B cell (primary cell): ENCODE data around the gene MRPL28. TPM values are rescaled to one million over a fixed set of nuclear protein-coding genes. Genes with fewer than 3 reads are reported as not detected.

Experiments
- ATAC-seq: fragments of 200-7000 bp; cut with Tn5 transposase; one replicate; pipeline ENCODE4 v1.10.0; 2021; ENCODE audit warnings: low read depth, mild to moderate bottlenecking, moderate number of reproducible peaks, moderate library complexity
- CTCF ChIA-PET: fragments of 350-600 bp; sonication (Branson Sonifier 250); formaldehyde crosslinking; loops from one replicate; lab custom pipeline; 2021; ENCODE audit warnings: antibody characterized with exemption, inconsistent platforms; lab: Charles Lee
- POLR2A ChIA-PET: fragments of 350-600 bp; sonication (Branson Sonifier 250); formaldehyde crosslinking; loops from one replicate; lab custom pipeline; 2021; ENCODE audit warnings: antibody characterized with exemption; lab: Charles Lee
- DNase-seq: peaks from one replicate; pipeline ENCODE4 v3.0.0; 2013
- H2AFZ ChIP-seq: 2 replicates; pipeline ENCODE4 v1.6.1; 2012; ENCODE audit warnings: mild to moderate bottlenecking, low read depth, low read length; ENCODE audit not compliant: insufficient read depth, poor library complexity, severe bottlenecking
- H3K27ac ChIP-seq, 2 donors: 1 replicate in 1 of 2; 2 replicates in 1 of 2; pipeline ENCODE4 v1.5.1; 2012 to 2013; ENCODE audit warnings: low read length in 2 of 2, mild to moderate bottlenecking in 2 of 2, moderate library complexity in 1 of 2
- H3K27me3 ChIP-seq, 4 experiments: fragments of 200-600 bp in 1 of 4; sonication (generic) in 1 of 4; replicated peaks in 1 of 4; 1 replicate in 2 of 4; 2 replicates in 2 of 4; pipeline versions ENCODE4 v1.6.1 to v1.7.0; 2013 to 2016; ENCODE audit warnings: low read length in 3 of 4, mild to moderate bottlenecking in 2 of 4, mixed read lengths in 1 of 4, moderate library complexity in 1 of 4; ENCODE audit not compliant: insufficient read depth in 4 of 4, control insufficient read depth in 3 of 4; ENCODE audit errors: control extremely low read depth in 1 of 4
- H3K36me3 ChIP-seq, 2 experiments: replicated peaks in 1 of 2; 1 replicate in 1 of 2; 2 replicates in 1 of 2; pipeline versions ENCODE4 v1.6.1 to v1.7.1; 2013; ENCODE audit warnings: low read length in 1 of 2; ENCODE audit not compliant: insufficient read depth in 2 of 2, control insufficient read depth in 1 of 2; ENCODE audit errors: control extremely low read depth in 1 of 2, extremely low read depth in 1 of 2
- H3K4me1 ChIP-seq, 2 donors: fragments of 200-600 bp in 1 of 2; sonication (generic) in 1 of 2; 1 replicate in 1 of 2; 2 replicates in 1 of 2; pipeline versions ENCODE4 v1.5.1 to v1.6.1; 2013 to 2017; ENCODE audit warnings: low read length in 2 of 2; ENCODE audit not compliant: control insufficient read depth in 2 of 2, insufficient read depth in 2 of 2
- H3K4me2 ChIP-seq: replicated peaks from 2 replicates; pipeline ENCODE3; 2012; ENCODE audit warnings: mild to moderate bottlenecking, low read depth, low read length; ENCODE audit not compliant: poor library complexity, severe bottlenecking
- H3K4me3 ChIP-seq, 5 experiments: fragments of 200-600 bp in 1 of 5; sonication (generic) in 1 of 5; 1 replicate in 3 of 5; 2 replicates in 2 of 5; pipeline versions ENCODE4 v1.5.1 to v1.7.0; 2011 to 2016; ENCODE audit warnings: low read length in 4 of 5, mild to moderate bottlenecking in 4 of 5, low read depth in 2 of 5, control low read depth in 1 of 5, moderate library complexity in 1 of 5; ENCODE audit not compliant: insufficient read depth in 1 of 5; ENCODE audit errors: control extremely low read depth in 1 of 5, extremely low read depth in 1 of 5
- H3K79me2 ChIP-seq: fragments of 200-600 bp; sonication (generic); one replicate; pipeline ENCODE4 v1.6.0; 2016; ENCODE audit warnings: low read length; ENCODE audit not compliant: control insufficient read depth, insufficient read depth
- H3K9ac ChIP-seq: fragments of 200-600 bp; sonication (generic); 2 replicates; pipeline ENCODE4 v1.6.1; 2017; ENCODE audit warnings: mild to moderate bottlenecking, low read length, moderate library complexity
- H3K9me3 ChIP-seq, 3 donors: one replicate each; pipeline versions ENCODE4 v1.6.1 to v1.7.1; 2013; ENCODE audit warnings: low read length in 2 of 3; ENCODE audit not compliant: control insufficient read depth in 2 of 3, insufficient read depth in 1 of 3; ENCODE audit errors: control extremely low read depth in 1 of 3
- H4K20me1 ChIP-seq: 2 replicates; pipeline ENCODE4 v1.6.0; 2012; ENCODE audit warnings: mild to moderate bottlenecking, low read length; ENCODE audit not compliant: insufficient read depth, control insufficient read depth, poor library complexity, severe bottlenecking
- H3K27ac Mint-ChIP-seq: one replicate; pipeline ENCODE4 v1.8.0; 2021; ENCODE audit warnings: mixed read lengths
- H3K27me3 Mint-ChIP-seq: one replicate; pipeline ENCODE4 v1.8.0; 2021; ENCODE audit warnings: mixed read lengths
- H3K4me1 Mint-ChIP-seq: one replicate; pipeline ENCODE4 v1.8.0; 2021; ENCODE audit warnings: mixed read lengths
- H3K4me3 Mint-ChIP-seq: one replicate; pipeline ENCODE4 v1.8.0; 2021; ENCODE audit warnings: mixed read lengths
- H3K9me3 Mint-ChIP-seq: one replicate; pipeline ENCODE4 v1.8.0; 2022; ENCODE audit warnings: mixed read lengths; ENCODE audit not compliant: insufficient read depth
- EZH2 ChIP-seq: IDR thresholded peaks from 2 replicates; pipeline ENCODE4 v1.6.1; 2012; ENCODE audit warnings: borderline replicate concordance, low read depth, mild to moderate bottlenecking, moderate library complexity, low read length; ENCODE audit not compliant: insufficient read depth, poor library complexity, severe bottlenecking
- WGBS: methylation state at CpG from one replicate; pipeline ENCODE4 v1.1.5; 2013; ENCODE audit warnings: missing lambda C conversion rate; ENCODE audit not compliant: insufficient coverage; 5-methylcytosine and 5-hydroxymethylcytosine counted together
- intact Hi-C: fragments of 100-400 bp; cut with micrococcal nuclease; formaldehyde crosslinking; loops from one replicate; pipeline ENCODE4 v1.10.0; 2022
- polyA plus RNA-seq: library from polyadenylated mRNA; depleted of rRNA; stranded (reverse); fragments of >200 nt; gene quantifications from 2 replicates; pipeline ENCODE4 v1.2.3, GENCODE V29; 2012
- total RNA-seq, 2 donors: library from RNA; stranded (reverse); fragments of 120-200 nt in 1 of 2; gene quantifications; 1 replicate in 1 of 2; 2 replicates in 1 of 2; pipeline versions ENCODE4 v1.2.3 to v1.2.4, GENCODE V29; 2013 to 2022
- TF ChIP-seq, protein P1 (sequence below): fragments of 200-600 bp; IDR thresholded peaks from one replicate; pipeline ENCODE4 v1.8.0; 2022; ENCODE audit warnings: antibody characterized with exemption, mild to moderate bottlenecking

The MRPL28 gene
- total and polyA plus RNA-seq, 2 donors (not counting 1 experiment from before 2014, with no cell fraction given): 44.3 to 67.7 TPM

DNA sequence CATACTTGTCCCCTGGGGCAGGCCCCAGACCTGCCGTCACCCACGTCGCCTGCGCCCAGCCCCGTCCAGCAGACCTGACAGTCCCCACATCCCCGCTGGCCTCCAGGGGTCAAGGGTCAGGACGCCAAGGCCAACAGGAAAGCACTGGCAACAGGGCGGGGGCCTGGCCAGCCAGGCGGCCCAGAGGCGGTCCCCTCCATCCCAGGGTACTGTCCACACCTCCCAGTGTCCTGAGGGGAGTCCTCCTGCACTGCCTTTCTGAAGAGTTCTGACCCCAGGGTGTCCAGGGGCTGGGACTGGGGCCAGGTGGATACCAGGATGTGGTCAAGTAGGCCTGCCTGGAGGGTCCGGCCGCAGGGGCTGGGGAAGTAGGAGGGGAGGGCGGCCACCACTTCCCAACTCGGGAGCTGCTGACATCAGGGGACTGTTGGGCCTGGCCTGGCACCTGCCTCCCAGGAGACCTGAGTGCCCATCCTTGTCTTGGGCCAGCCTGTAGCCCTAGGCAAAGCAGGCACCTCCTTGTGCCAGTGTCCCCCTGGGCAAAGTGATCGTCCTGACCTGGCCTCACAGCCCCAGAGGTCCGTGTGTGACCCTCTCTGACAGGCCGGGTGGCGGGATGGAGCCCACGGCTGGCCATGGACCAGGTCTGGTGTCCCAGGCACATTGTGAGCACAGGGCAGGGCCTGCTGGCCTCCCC lies 11.1 kb downstream of the MRPL28 start:
- no peaks in the 10 kb centered on the region for H3K36me3 ChIP-seq
- POLR2A ChIA-PET: no interaction called here
- H3K79me2 ChIP-seq: no peaks in the 10 kb centered on the region
- no peak overlapping the region for H3K27ac Mint-ChIP-seq
- no peak overlapping the region for H2AFZ ChIP-seq
- H3K9ac ChIP-seq: no peak overlapping the region
- no peak overlapping the region for H3K4me2 ChIP-seq
- intact Hi-C loops: no loop called here
- H3K4me3 ChIP-seq: no peak overlapping the region
- H3K27me3 Mint-ChIP-seq: peaks cover 5% of the 10 kb centered on the region
- H3K4me1 Mint-ChIP-seq: peaks cover 6% of the 10 kb centered on the region
- no peaks in the 10 kb centered on the region for H4K20me1 ChIP-seq
- DNase-seq (no peak), ATAC-seq (no peak)
- WGBS: 89% methylated on average over 19 of the region's 19 CpGs
- no peak for TF ChIP-seq EZH2
- TF ChIP-seq, protein P1, sequence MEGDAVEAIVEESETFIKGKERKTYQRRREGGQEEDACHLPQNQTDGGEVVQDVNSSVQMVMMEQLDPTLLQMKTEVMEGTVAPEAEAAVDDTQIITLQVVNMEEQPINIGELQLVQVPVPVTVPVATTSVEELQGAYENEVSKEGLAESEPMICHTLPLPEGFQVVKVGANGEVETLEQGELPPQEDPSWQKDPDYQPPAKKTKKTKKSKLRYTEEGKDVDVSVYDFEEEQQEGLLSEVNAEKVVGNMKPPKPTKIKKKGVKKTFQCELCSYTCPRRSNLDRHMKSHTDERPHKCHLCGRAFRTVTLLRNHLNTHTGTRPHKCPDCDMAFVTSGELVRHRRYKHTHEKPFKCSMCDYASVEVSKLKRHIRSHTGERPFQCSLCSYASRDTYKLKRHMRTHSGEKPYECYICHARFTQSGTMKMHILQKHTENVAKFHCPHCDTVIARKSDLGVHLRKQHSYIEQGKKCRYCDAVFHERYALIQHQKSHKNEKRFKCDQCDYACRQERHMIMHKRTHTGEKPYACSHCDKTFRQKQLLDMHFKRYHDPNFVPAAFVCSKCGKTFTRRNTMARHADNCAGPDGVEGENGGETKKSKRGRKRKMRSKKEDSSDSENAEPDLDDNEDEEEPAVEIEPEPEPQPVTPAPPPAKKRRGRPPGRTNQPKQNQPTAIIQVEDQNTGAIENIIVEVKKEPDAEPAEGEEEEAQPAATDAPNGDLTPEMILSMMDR: no peak
- peaks cover 0 to 5% (median 0%) of the 10 kb centered on the region in 4 experiments for H3K27me3 ChIP-seq
- no peak overlapping the region for H3K4me3 Mint-ChIP-seq
- H3K27ac ChIP-seq: no peak overlapping the region
- peaks cover 0 to 8% of the 10 kb centered on the region in 2 donors for H3K4me1 ChIP-seq
- CTCF ChIA-PET: no interaction called here
- no peaks in the 10 kb centered on the region for H3K9me3 Mint-ChIP-seq
- no peaks in the 10 kb centered on the region for H3K9me3 ChIP-seq

DNA sequence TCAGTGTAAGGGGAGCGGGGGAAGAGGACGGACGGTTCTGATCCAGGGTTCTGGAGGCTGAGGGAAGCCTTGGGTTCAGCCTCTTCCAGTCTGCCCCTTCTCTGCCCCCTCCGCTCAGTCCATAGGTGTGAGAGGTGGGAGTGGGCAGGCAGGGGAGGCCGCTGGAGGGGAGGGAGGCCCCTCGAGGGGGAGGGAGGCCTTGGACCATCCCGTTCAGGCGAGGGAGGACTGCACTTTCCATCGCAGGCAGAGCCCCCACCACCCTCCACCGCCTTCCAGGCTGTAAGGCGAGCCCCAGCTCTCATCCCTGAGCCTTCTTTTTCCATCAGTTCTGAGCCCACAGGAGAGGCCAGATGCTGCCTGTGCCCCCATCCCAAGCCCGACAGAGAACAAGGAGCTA lies 13.6 kb downstream of the MRPL28 start:
- ATAC-seq (no peak), DNase-seq (no peak)
- Histone ChIP-seq H3K9me3 (peaks cover 0 to 4% (median 0%) of the 10 kb centered on the region in 3 donors), H4K20me1 (peaks cover 8% of the 10 kb centered on the region), H3K4me2 (no peak overlapping the region), H3K36me3 (no peaks in the 10 kb centered on the region), H3K27me3 (no peaks in the 10 kb centered on the region), H3K27ac (no peak overlapping the region), H2AFZ (no peak overlapping the region), H3K79me2 (no peaks in the 10 kb centered on the region), H3K4me3 (no peak overlapping the region), H3K4me1 (peaks cover 5 to 8% of the 10 kb centered on the region in 2 donors), H3K9ac (no peak overlapping the region)
- Mint-ChIP-seq H3K27me3 (no peaks in the 10 kb centered on the region), H3K4me1 (peaks cover 6% of the 10 kb centered on the region), H3K27ac (no peak overlapping the region), H3K4me3 (no peak overlapping the region), H3K9me3 (no peaks in the 10 kb centered on the region)
- CTCF ChIA-PET: no interaction called here
- WGBS: 96% methylated on average over 8 of the region's 12 CpGs
- TF ChIP-seq, protein P1: no peak
- no peak for TF ChIP-seq EZH2
- POLR2A ChIA-PET: no interaction called here
- intact Hi-C loops: no loop called here
